PC-3 (cell line): Measurements from ENCODE around the gene HNRNPL. TPM values are rescaled to one million over a fixed set of nuclear protein-coding genes. Genes with fewer than 3 reads are reported as not detected.

Experiments
- ATAC-seq: fragments of 200-7000 bp; cut with Tn5 transposase; 2 replicates; pipeline ENCODE4 v1.9.1; 2020; ENCODE audit warnings: mild to moderate bottlenecking, moderate library complexity
- BruUV-seq: library from RNA; stranded (reverse); fragments of 400-500 nt; replicated peaks from 2 replicates; lab custom pipeline; 2021; lab: Mats Ljungman, UMichigan
- CTCF ChIA-PET: fragments of 300-600 bp; sonication (Branson Sonifier 250); formaldehyde crosslinking; loops from one replicate; lab custom pipeline; 2022; ENCODE audit warnings: antibody characterized with exemption; lab: Charles Lee
- POLR2A ChIA-PET: fragments of 300-600 bp; sonication (Branson Sonifier 250); formaldehyde crosslinking; loops from one replicate; lab custom pipeline; 2022; ENCODE audit warnings: antibody characterized with exemption; ENCODE audit not compliant: unreplicated experiment; lab: Charles Lee
- DNase-seq: peaks from one replicate; pipeline ENCODE4 v3.0.0-alpha.2; 2015
- H2AFZ ChIP-seq: fragments of 300-600 bp; sonication (generic); 2 replicates; pipeline ENCODE4 v1.6.0; 2016; ENCODE audit warnings: antibody characterized with exemption, low read length
- H3F3A ChIP-seq: fragments of 300-600 bp; sonication (generic); one replicate; pipeline ENCODE4 v1.6.0; 2017; ENCODE audit warnings: antibody characterized with exemption, low read length, control low read depth, mild to moderate bottlenecking; ENCODE audit not compliant: unreplicated experiment
- H3K27ac ChIP-seq: fragments of 300-600 bp; sonication (generic); 2 replicates; pipeline ENCODE4 v1.5.1; 2016; ENCODE audit warnings: mild to moderate bottlenecking, low read length
- H3K27me3 ChIP-seq: fragments of 300-600 bp; sonication (generic); 2 replicates; pipeline ENCODE4 v1.6.1; 2016; ENCODE audit warnings: low read length, mixed read lengths
- H3K36me3 ChIP-seq: fragments of 300-600 bp; sonication (generic); 2 replicates; pipeline ENCODE4 v1.6.1; 2016; ENCODE audit warnings: low read depth, mixed run types, low read length, mixed read lengths
- H3K4me1 ChIP-seq: fragments of 300-600 bp; sonication (generic); 2 replicates; pipeline ENCODE4 v1.5.1; 2016; ENCODE audit warnings: low read length; ENCODE audit not compliant: insufficient read depth
- H3K4me2 ChIP-seq: fragments of 300-600 bp; sonication (generic); 2 replicates; pipeline ENCODE4 v1.6.0; 2016; ENCODE audit warnings: low read length
- H3K4me3 ChIP-seq: fragments of 300-600 bp; sonication (generic); 2 replicates; pipeline ENCODE4 v1.5.1; 2016; ENCODE audit warnings: mild to moderate bottlenecking, low read length, mixed read lengths
- H3K79me2 ChIP-seq: fragments of 300-600 bp; sonication (generic); 2 replicates; pipeline ENCODE4 v1.6.1; 2017; ENCODE audit warnings: low read length, mixed read lengths
- H3K9ac ChIP-seq: fragments of 300-600 bp; sonication (generic); 2 replicates; pipeline ENCODE4 v1.6.0; 2016; ENCODE audit warnings: mild to moderate bottlenecking, low read length
- H3K9me2 ChIP-seq: fragments of 300-600 bp; sonication (generic); replicated peaks from 2 replicates; pipeline ENCODE4 v1.6.1; 2016; ENCODE audit warnings: mixed run types, low read length, mixed read lengths
- H3K9me3 ChIP-seq: fragments of 300-600 bp; sonication (generic); 2 replicates; pipeline ENCODE4 v1.6.1; 2016; ENCODE audit warnings: low read length, mixed read lengths
- H4K20me1 ChIP-seq: fragments of 300-600 bp; sonication (generic); 2 replicates; pipeline ENCODE4 v1.6.1; 2016; ENCODE audit warnings: low read length, mixed read lengths
- EZH2 ChIP-seq: fragments of 300-600 bp; sonication (generic); IDR thresholded peaks from one replicate; pipeline ENCODE4 v1.6.1; 2017; ENCODE audit warnings: antibody characterized with exemption, mild to moderate bottlenecking, low read length; ENCODE audit not compliant: unreplicated experiment
- EZH2phosphoT487 ChIP-seq: fragments of 300-600 bp; sonication (generic); IDR thresholded peaks from 2 replicates; pipeline ENCODE4 v1.6.1; 2018; ENCODE audit warnings: mild to moderate bottlenecking, antibody characterized with exemption, low read length, borderline replicate concordance
- intact Hi-C: fragments of 100-400 bp; cut with micrococcal nuclease; formaldehyde crosslinking; loops from 2 replicates; pipeline ENCODE4 v1.9.0; 2023
- total RNA-seq: library from RNA; depleted of rRNA; stranded (reverse); fragments of >200 nt; gene quantifications from 2 replicates; pipeline ENCODE4 v1.2.3, GENCODE V29; 2014
- TF ChIP-seq, protein P1 (sequence below): fragments of 300-600 bp; sonication (generic); conservative IDR thresholded peaks from 2 replicates; pipeline ENCODE4 v1.5.1; 2017; ENCODE audit warnings: antibody characterized with exemption, low read depth, mild to moderate bottlenecking, low read length

Gene HNRNPL
- total RNA-seq, 1 experiment from 2014 or later: 315 TPM

DNA sequence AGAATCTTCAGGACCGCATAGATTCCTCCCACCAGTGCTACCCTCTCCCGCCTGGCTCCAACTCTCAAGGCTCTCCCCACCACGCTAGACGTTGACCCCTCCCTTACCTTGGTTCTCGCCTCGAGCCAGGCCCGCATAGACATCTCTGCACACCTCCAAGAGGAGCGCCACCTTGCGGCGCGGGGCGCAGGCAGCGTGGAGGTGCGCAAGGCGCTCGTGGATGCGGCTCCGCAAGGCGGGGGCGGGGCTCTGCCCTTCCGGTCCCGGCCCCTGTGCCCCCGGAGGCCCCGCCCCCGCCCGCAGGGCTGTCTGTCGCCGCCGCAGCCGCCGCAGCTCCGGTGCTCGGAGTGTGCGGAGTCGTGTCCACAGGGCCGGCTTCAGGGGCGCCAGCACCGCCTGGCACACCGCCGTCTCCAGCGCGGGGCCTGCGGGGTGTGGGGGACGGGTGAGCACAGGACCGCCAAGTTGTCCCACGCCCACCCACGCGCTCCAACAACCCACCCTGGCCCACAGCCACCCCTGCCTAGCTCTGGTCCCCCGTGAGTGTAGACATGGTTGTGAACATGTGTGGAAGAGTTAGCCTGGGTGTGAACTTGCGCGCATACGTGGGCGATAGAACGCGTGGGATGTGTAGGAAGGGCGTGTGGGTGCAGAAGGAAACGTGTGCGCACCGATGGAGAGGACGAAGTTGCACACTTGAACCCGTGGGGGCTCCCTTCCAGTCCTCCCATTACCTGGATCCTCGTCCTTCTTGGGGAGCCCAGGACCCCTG lies 20.2 kb upstream of the HNRNPL start:
- Histone ChIP-seq H3K27ac (no peak overlapping the region), H3K4me2 (no peak overlapping the region), H3K9me2 (no peaks in the 10 kb centered on the region), H3F3A (no peaks in the 10 kb centered on the region), H2AFZ (no peak overlapping the region), H3K4me1 (peaks cover 4% of the 10 kb centered on the region), H3K27me3 (no peaks in the 10 kb centered on the region), H3K79me2 (no peaks in the 10 kb centered on the region), H3K4me3 (no peak overlapping the region), H3K9me3 (no peaks in the 10 kb centered on the region), H3K9ac (no peak overlapping the region), H4K20me1 (no peaks in the 10 kb centered on the region), H3K36me3 (no peaks in the 10 kb centered on the region)
- DNase-seq (no peak), ATAC-seq (peak; percentile 33)
- intact Hi-C loops: no loop called here
- BruUV-seq: no TSS peak
- ChIA-PET CTCF (no interaction called here), POLR2A (no interaction called here)
- TF ChIP-seq EZH2: no peak
- TF ChIP-seq, protein P1, sequence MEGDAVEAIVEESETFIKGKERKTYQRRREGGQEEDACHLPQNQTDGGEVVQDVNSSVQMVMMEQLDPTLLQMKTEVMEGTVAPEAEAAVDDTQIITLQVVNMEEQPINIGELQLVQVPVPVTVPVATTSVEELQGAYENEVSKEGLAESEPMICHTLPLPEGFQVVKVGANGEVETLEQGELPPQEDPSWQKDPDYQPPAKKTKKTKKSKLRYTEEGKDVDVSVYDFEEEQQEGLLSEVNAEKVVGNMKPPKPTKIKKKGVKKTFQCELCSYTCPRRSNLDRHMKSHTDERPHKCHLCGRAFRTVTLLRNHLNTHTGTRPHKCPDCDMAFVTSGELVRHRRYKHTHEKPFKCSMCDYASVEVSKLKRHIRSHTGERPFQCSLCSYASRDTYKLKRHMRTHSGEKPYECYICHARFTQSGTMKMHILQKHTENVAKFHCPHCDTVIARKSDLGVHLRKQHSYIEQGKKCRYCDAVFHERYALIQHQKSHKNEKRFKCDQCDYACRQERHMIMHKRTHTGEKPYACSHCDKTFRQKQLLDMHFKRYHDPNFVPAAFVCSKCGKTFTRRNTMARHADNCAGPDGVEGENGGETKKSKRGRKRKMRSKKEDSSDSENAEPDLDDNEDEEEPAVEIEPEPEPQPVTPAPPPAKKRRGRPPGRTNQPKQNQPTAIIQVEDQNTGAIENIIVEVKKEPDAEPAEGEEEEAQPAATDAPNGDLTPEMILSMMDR: peak; percentile 37

DNA sequence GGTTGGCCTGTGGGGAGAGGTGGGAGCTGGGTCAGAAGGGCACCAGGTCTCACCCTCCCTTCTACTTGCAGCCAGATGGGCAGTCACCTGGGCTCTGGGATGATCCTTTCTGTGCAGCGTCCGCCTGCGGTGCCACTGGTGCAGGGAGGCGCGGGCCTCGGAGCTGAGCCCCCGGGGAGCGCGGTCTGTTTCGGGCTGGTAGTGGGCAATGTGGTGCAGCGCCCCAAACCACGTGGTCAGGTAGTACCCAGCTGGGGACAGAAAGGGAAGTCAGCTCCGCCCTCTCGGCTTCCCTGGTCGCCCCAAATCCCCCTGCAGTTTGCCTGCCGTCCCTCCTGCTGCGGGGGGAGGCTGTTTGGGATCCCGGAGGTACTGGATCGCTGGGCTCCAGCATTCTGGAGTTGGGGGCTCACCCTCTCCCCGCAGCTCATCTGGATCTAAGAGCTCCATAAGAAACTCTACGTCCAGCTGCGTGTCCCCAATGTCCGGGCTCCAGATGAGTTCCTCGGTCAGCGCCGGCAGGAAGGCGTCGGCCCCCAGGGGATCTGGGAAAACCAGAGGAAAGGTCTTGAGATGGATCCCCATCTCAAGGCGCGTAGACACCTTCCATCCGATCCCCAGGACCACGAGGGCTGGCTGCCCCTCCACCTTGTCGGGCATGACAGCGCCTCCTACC lies 19.5 kb upstream of the HNRNPL start:
- H3K27ac ChIP-seq: no peak overlapping the region
- no peaks in the 10 kb centered on the region for H3K27me3 ChIP-seq
- intact Hi-C loops: no loop called here
- no peaks in the 10 kb centered on the region for H3K36me3 ChIP-seq
- H3K4me3 ChIP-seq: no peak overlapping the region
- DNase-seq (no peak), ATAC-seq (no peak)
- POLR2A ChIA-PET: no interaction called here
- H3K9ac ChIP-seq: no peak overlapping the region
- H3K4me2 ChIP-seq: no peak overlapping the region
- H3K9me3 ChIP-seq: no peaks in the 10 kb centered on the region
- H3F3A ChIP-seq: no peaks in the 10 kb centered on the region
- no peaks in the 10 kb centered on the region for H3K79me2 ChIP-seq
- no TSS peak for BruUV-seq
- no peaks in the 10 kb centered on the region for H3K9me2 ChIP-seq
- H4K20me1 ChIP-seq: no peaks in the 10 kb centered on the region
- no peak overlapping the region for H2AFZ ChIP-seq
- TF ChIP-seq EZH2 (no peak), EZH2phosphoT487 (no peak)
- TF ChIP-seq, protein P1: no peak
- H3K4me1 ChIP-seq: peaks cover 10% of the 10 kb centered on the region
- CTCF ChIA-PET: no interaction called here

DNA sequence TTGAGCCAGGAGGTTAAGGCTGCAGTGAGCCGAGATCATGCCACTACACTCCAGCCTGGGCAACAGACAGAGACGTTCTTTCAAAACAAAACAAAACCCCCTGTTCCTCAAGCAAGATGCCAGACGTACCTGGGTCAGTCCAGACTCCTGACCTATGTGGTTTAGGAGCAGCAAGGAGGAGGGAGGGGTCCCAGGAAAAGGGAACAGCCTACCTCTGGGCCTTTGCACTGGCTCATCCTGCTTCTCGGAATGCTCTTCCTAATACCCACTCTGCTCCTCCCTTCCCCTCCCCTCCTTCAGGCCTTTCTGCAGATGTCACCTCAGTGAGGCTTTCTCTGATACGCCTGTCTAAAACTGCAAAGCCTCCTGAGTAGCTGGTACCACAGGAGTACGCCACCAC lies 18.8 kb upstream of the HNRNPL start:
- CTCF ChIA-PET: no interaction called here
- no peaks in the 10 kb centered on the region for H3K36me3 ChIP-seq
- no peaks in the 10 kb centered on the region for H3F3A ChIP-seq
- POLR2A ChIA-PET: no interaction called here
- TF ChIP-seq EZH2 (no peak), EZH2phosphoT487 (no peak)
- TF ChIP-seq, protein P1: no peak
- no TSS peak for BruUV-seq
- no peaks in the 10 kb centered on the region for H4K20me1 ChIP-seq
- H3K9ac ChIP-seq: no peak overlapping the region
- H3K9me2 ChIP-seq: no peaks in the 10 kb centered on the region
- no peaks in the 10 kb centered on the region for H3K9me3 ChIP-seq
- ATAC-seq (no peak), DNase-seq (no peak)
- H2AFZ ChIP-seq: no peak overlapping the region
- no peaks in the 10 kb centered on the region for H3K27me3 ChIP-seq
- H3K79me2 ChIP-seq: no peaks in the 10 kb centered on the region
- intact Hi-C loops: no loop called here
- no peak overlapping the region for H3K4me3 ChIP-seq
- no peak overlapping the region for H3K27ac ChIP-seq
- peaks cover 11% of the 10 kb centered on the region for H3K4me1 ChIP-seq
- H3K4me2 ChIP-seq: no peak overlapping the region
